HCT116 (cell line): ENCODE measurements around the gene ECE1.
A peak's percentile ranks its signal among the peaks of the same experiment; 100 is the strongest.

Experiments
- CEBPB ChIP-seq: IDR thresholded peaks from 2 replicates; pipeline ENCODE4 v1.6.1; 2012; ENCODE audit warnings: low read depth
- POLR2A ChIP-seq: IDR thresholded peaks from 2 replicates; pipeline ENCODE4 v1.7.0; 2011; ENCODE audit warnings: borderline replicate concordance; ENCODE audit not compliant: insufficient read depth, insufficient read length; ENCODE audit errors: extremely low read depth
- TF ChIP-seq, protein P1 (sequence below): IDR thresholded peaks from 2 replicates; pipeline ENCODE4 v1.6.1; 2012
- TF ChIP-seq, protein P2 (sequence below), 3 experiments: fragments of 200-600 bp in 1 of 3; sonication (generic) in 1 of 3; IDR thresholded peaks in 2 of 3; conservative IDR thresholded peaks in 1 of 3; 2 replicates each; pipeline ENCODE4 v1.5.1; 2012 to 2017; ENCODE audit warnings: low read depth in 2 of 3, low read length in 2 of 3, antibody characterized with exemption in 1 of 3, borderline replicate concordance in 1 of 3, control low read depth in 1 of 3, mild to moderate bottlenecking in 1 of 3, mixed read lengths in 1 of 3, mixed run types in 1 of 3, moderate library complexity in 1 of 3; ENCODE audit not compliant: insufficient read depth in 1 of 3
- TF ChIP-seq, protein P3 (sequence below): IDR thresholded peaks from 2 replicates; pipeline ENCODE4 v1.6.1; 2011; ENCODE audit warnings: mild to moderate bottlenecking, low read length, moderate library complexity; ENCODE audit not compliant: insufficient replicate concordance; ENCODE audit errors: extremely low read depth

DNA sequence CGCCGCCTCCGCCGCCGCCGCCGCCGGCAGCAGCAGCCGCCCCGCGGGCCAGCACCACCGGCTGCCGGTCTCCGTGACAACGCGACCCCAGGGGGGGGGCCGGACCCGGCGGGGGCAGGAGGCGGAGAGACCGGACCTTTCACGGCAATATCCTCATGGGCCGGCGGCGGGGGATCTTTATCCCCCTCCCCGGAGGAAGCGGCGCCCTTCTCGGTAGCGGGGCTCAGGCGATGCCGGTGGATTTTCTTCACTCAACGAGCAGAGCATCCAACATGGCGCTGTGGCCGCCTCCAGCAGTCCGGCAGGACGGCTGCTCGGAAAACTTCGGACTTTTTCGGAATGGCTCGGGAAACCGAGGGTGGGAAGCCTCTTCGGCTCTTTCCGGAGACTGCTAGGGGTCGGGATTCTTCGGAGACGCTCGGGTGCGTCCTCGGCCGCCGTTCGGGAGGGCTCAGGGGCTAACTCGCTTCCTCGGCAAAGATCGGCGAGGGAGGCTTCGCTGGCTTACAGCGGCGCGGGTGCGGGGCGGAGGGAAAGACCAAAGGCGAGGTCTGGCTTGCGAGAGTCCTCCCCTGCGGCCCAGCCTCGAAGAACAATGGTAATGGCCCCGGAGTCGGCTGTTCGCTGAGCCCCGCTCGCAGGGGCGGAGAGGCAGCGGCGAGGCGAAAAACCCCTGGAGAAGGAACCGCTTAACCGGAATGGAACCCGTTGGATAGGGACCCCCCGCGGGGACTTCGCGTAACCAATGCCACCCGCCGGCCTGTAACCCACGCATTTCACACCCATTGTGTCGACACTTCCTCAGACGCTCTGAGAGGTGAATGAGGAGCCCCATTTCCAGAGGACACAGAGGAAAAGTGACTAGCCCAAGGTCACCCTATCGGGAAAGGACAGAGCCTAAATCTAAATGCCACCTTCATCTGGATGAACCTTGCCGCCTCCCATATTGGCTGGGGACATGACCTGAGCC, 113.4 kb downstream of the ECE1 start, which contains the start of gene EIF4G3:
- no peak for TF ChIP-seq CEBPB
- TF ChIP-seq, protein P1, sequence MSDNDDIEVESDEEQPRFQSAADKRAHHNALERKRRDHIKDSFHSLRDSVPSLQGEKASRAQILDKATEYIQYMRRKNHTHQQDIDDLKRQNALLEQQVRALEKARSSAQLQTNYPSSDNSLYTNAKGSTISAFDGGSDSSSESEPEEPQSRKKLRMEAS, result peak; percentile 44; the same call in 1 of the 2 replicates
- TF ChIP-seq, protein P2, sequence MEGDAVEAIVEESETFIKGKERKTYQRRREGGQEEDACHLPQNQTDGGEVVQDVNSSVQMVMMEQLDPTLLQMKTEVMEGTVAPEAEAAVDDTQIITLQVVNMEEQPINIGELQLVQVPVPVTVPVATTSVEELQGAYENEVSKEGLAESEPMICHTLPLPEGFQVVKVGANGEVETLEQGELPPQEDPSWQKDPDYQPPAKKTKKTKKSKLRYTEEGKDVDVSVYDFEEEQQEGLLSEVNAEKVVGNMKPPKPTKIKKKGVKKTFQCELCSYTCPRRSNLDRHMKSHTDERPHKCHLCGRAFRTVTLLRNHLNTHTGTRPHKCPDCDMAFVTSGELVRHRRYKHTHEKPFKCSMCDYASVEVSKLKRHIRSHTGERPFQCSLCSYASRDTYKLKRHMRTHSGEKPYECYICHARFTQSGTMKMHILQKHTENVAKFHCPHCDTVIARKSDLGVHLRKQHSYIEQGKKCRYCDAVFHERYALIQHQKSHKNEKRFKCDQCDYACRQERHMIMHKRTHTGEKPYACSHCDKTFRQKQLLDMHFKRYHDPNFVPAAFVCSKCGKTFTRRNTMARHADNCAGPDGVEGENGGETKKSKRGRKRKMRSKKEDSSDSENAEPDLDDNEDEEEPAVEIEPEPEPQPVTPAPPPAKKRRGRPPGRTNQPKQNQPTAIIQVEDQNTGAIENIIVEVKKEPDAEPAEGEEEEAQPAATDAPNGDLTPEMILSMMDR (IDR thresholded peaks at IDR 0.05 in 2 of 3, conservative IDR thresholded peaks at IDR 0.05 in 1 of 3; ENCODE audit: borderline replicate concordance in 1 of 3, insufficient read depth in 1 of 3, low read depth in 2 of 3, low read length in 2 of 3), result no peak
- TF ChIP-seq POLR2A, result peak; percentile 61
- TF ChIP-seq, protein P3, sequence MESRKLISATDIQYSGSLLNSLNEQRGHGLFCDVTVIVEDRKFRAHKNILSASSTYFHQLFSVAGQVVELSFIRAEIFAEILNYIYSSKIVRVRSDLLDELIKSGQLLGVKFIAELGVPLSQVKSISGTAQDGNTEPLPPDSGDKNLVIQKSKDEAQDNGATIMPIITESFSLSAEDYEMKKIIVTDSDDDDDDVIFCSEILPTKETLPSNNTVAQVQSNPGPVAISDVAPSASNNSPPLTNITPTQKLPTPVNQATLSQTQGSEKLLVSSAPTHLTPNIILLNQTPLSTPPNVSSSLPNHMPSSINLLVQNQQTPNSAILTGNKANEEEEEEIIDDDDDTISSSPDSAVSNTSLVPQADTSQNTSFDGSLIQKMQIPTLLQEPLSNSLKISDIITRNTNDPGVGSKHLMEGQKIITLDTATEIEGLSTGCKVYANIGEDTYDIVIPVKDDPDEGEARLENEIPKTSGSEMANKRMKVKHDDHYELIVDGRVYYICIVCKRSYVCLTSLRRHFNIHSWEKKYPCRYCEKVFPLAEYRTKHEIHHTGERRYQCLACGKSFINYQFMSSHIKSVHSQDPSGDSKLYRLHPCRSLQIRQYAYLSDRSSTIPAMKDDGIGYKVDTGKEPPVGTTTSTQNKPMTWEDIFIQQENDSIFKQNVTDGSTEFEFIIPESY, result no peak
